HG02759 (cell line): Measurements from ENCODE around the gene PLXDC2.

Source experiments
- ATAC-seq: cut with Tn5 transposase; IDR thresholded peaks from one replicate; pipeline ENCODE4 v1.9.1; 2021; ENCODE audit warnings: mild to moderate bottlenecking, moderate library complexity; ENCODE audit not compliant: unreplicated experiment

The PLXDC2 gene

DNA sequence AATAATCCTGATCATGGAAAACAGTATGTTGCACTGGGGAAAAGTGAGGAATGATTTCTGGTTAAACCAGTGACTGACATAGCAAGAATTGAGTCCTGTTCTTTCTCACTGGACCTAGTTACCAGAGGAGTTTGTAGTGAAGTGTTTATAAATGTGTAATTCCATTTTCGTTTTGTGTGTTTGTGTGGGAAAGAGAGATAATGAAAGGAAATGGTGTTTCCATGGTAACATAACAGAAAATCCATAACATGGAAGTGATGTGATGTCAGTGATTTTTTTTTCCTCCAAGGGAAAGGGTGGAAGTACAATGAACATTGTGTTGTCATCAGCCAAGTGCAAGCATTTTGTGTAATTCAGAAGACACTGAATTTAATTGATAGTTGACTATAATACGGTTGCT is 283.9 kb downstream of the PLXDC2 start:
- no peak for ATAC-seq

GRCh38 chr10:20105236-20105635 is 289.0 kb downstream of the PLXDC2 start:
- no peak for ATAC-seq

DNA sequence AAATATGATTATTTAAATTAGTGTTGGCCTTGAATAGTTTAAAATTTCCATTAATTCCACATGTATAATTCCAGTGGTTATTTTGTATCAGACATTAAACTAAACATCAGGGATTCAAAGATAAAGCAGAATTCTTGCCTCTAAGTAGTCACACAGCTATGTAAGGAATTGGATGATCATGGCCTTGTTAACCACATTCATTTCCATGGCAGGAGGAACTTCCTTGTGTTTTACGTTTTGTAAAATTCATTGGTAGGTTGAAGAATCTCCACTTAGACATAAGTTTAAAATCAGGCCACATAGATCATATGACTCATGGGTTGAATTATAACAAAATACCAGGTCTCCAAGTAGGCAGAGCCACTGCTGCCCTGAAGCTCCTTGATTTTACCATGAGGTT is 289.7 kb downstream of the PLXDC2 start:
- no peak for ATAC-seq

- no peak for ATAC-seq
These were observed 291.8 kb downstream of the PLXDC2 start for GRCh38 chr10:20108021-20108420.

DNA sequence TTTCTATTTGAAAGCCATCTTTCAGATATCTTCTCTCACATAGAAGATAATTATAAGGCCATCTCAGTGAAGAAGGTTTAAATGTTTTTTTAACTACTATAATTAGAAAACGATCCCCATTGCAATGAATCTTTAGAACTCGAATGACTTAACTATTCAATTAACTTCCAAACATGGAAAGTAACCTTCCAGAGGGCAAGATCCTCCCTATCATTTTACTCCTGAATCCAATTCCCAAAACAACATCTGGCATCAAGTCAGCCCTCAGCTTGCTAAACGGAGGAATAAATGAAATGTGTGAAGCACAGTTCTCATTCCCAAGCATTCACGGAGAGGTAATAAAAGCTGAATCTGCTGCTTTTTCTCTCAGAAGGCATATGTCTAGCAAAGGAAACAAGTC is 293.4 kb downstream of the PLXDC2 start:
- ATAC-seq = no peak

- ATAC-seq = no peak
These were observed 294.2 kb downstream of the PLXDC2 start for GRCh38 chr10:20110125-20111100.

DNA sequence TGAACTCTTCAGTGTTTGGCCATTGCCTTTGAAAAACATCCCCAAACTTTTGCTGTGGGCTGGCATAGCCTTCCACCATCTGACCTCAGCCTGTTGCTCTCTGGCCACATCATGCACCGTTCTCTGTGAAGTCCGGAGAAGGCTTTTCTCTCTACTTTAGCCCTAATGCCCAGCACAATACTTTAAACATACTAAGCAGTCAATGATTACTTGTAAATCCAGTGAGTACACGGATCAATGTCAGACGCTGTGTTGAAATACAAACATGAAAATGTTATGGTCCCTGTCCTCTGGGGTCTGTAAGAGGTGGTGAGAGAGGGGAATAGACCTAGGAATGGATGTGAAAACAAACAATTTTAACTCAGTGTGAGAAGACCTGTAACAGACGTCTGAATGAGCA is 297.9 kb downstream of the PLXDC2 start:
- no peak for ATAC-seq

GRCh38 chr10:20115894-20116293 is 299.7 kb downstream of the PLXDC2 start:
- no peak for ATAC-seq

DNA sequence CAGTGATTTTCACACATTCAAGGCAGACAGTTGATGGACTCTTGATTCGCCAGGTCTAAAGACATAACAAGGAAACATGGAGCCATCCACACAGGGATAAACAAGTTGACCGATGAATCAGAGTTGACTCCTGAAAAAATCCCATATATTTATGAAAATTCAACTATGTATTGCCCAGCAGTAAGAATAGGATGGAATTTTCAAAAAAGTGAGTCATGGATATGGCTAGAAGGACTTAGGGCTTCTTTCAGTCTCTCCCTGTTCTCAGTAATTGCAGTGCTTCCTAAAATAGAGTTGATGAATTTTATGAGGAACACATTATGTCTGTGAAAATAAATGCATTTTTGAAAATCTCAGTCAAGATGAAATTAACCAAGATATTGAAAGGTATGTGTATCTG is 301.2 kb downstream of the PLXDC2 start:
- ATAC-seq = no peak

GRCh38 chr10:20118119-20118518 is 301.9 kb downstream of the PLXDC2 start:
- no peak for ATAC-seq

- ATAC-seq = no peak
These were observed 312.6 kb downstream of the PLXDC2 start for GRCh38 chr10:20128811-20129210.

DNA sequence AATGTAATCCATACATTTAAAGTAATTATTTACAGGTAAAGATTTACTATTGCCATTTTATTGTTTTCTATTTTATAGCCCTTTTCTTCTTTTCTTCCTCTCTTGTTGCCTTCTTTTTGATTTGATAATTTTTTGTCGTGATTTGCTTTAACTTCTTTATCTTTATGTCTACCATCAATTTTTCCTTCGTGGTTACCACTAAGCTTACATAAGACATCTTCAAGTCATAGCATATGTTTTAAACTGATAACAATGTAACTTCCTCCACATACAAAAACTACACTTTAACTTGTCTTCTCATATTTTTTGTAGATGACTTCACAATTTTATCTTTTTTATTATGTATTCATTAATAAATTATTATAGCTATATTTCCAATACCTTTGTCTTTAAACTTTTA is 316.6 kb downstream of the PLXDC2 start:
- no peak for ATAC-seq

DNA sequence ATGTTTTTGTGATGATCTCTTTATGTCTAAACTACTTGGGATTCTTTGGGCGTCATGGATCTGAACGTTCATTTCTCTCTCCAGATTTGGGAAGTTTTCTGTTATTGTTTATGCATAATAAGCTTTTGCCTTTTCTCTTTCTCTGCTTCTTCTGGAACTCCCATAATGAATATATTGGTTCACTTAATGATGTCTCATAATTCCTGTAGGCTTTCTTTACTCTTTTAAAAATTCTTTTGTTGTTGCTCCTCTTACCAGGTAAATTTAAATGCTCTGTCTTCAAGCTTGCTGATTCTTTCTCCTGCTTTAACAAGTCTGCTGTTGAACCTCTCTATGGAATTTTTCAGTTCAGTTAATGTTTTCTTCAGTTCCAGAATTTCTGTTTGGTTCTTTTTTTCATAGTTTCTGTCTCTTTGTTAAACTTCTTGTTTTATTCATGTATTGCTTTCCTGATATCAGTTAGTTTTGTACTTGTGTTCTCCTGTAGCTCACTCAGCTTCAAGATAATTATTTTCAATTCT is 317.5 kb downstream of the PLXDC2 start:
- ATAC-seq = no peak

DNA sequence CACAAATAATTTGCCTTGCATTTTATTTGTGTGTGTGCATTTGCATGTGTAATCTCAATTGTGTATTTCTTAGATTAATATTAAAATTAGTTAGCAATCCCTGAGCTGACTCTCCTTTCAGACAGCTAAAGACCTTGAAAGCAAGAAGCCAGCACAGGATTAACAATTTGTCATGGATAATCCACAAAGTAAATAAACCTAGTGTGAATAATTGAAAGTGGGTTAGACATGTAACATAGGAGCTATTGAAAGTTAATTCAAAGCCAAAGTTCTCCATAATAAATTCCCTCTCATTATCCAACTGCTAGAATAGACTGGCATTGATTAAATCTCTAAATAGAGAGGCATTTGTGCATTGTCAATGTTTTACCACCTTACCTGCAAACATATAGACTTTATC is 326.1 kb downstream of the PLXDC2 start:
- no peak for ATAC-seq

- ATAC-seq = no peak
These were observed 328.0 kb downstream of the PLXDC2 start for GRCh38 chr10:20144268-20144667.

DNA sequence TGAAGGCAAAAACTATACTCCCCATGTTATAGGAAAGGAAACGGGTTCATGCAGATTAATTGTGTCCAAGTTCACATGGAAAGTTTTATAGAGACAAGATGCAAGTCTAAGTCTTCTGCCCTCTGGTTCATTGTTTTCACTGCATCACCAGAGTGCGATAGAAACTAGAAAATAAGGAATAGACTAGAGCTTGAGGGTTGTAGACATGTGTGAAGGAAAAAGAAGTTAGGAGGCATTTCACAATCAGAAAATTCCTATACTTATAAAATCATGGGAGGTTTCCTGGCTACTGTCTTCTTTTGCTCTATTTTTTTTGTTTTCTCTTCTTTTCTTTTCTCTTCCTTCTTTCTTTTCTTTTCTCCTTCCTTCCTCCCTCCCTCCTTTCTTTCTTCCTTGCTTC is 329.8 kb downstream of the PLXDC2 start:
- no peak for ATAC-seq

DNA sequence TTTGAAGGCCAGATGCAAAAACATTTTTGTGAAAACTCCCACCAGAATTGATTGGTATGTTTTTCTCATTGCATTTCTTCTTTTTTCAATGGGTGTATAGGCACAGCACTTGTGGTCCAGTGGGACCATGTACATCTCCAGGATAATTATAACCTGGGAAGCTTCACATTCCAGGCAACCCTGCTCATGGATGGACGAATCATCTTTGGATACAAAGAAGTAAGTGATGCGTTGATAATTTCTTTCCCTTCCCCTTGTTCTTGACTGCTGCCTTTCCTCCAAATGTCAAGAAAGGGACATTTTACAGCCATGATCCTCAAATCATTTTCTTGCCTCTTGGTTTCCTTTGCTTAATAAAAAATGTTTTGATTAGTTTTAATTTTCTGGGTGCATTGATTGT is 331.5 kb downstream of the PLXDC2 start:
- ATAC-seq = no peak

DNA sequence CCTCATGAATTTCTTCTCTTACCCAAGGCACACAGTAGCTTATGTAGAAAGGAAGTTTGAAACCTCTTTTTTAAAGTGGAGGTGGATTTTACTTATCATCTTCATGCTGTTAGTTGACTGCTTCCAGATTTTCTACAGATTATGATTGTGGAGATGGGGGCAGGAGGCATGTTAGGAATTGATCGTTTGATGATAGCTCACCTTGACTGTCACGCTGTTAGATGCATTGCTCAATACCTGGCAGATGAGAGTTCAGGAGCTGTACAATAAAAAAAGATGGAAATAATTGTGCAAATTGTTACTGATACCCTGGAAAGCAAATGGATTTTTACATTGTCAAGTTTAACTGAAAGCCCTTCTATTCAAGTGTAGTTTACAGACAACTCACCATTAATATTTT is 340.3 kb downstream of the PLXDC2 start:
- no peak for ATAC-seq

DNA sequence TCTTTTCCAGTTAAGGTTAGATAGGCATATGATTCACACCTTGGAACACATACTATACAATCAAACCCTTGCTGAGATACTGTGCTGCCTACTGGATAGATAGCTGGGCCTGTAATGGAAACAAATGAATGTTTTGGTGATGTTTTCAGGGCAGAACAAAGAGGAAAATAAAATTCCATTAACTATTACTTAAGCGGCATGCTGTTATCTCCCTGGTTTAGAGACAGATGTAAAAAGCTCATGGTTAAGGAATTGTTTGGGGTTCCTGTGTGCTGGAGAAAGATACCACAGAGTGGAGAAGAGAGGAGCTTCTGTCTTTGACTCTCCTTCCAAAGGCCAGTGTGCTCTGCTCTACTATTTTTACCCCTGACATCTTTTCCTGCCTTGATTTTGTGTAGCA is 341.1 kb downstream of the PLXDC2 start:
- no peak for ATAC-seq

DNA sequence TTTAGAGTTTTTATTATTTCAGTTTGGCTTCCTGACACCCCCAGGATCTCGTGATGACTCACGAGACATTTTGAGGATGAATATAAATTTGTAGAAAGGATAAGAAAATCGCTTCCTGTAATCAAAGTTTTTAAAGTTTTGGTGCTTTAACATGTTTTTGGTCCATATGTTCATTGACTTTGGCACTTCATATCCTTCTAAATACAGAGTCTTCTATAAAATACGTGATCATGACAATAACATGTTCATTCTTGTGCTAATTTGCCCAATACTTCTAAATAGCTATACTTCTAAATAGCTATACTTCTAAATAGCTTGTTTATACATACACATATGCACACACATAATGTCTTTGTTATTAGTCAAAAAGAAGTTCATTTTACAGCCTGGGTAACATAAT is 341.9 kb downstream of the PLXDC2 start:
- ATAC-seq = no peak

DNA sequence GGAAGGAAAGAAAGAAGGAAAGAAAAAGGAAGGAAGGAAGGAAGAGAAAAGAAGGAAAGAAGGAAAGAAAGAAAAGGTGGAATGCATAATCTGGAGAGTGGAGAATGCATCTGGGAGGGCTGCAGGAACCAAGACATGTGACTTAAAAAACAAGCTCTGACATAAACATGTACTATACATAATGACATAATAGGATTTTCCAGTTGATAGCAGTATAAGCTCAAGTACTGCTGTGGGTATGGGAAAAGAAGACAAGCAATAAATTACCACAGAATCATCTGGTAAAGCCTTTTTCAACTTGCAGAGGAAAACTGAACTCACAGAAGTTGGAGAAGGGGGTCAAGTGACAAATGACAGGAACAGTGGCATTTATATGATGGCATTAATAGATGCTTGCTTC is 345.9 kb downstream of the PLXDC2 start:
- no peak for ATAC-seq

DNA sequence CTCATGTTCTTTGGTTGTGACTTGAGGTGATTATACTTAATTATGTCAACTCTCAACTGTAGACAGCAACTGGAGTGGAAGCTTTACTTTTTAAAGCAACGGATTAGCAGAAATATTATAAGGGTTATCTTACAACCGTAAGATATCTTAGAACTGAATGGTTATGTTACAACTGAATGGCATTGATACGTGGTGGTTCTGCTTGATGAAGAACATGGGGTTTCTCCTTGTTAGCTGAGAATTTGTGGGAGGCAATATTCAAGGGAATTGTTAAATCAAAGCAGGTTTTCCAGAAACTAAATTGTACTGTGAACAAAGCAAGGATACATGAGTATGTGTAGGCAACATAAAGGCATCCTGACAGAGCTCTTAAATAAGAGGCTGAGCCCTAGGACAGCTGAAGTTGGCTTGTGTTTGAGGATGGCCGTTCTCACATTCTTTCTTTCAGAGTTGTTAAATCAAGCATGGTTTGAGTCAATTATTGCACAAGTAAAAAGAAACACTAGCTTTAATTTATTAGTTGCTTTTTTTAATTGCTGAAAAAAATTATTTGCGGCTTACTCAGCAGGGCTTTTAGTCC is 350.0 kb downstream of the PLXDC2 start:
- ATAC-seq = no peak
